MCF 10A (cell line): ENCODE data around the gene PSMD14. TPM values are rescaled to one million over a fixed set of nuclear protein-coding genes. Genes with fewer than 3 reads are reported as not detected.
"Not testable (repeated sequence)": the region's sequence is repeated elsewhere in the genome, so short reads cannot be mapped to it uniquely, and the experiment has no call there.

Experiments
- BruUV-seq: library from RNA; stranded (reverse); fragments of 400-500 nt; replicated peaks from 2 replicates; lab custom pipeline; 2021; lab: Mats Ljungman, UMichigan
- CTCF ChIA-PET: fragments of 300-600 bp; sonication (Branson Sonifier 250); formaldehyde crosslinking; extraction: SDS; loops from one replicate; lab custom pipeline; 2021; ENCODE audit warnings: antibody characterized with exemption, inconsistent platforms; lab: Yijun Ruan, JAX
- POLR2A ChIA-PET: fragments of 300-600, 350-650 bp; sonication (Branson Sonifier 250); formaldehyde crosslinking; extraction: SDS; loops from one replicate; lab custom pipeline; 2020; ENCODE audit warnings: antibody characterized with exemption, inconsistent platforms; lab: Yijun Ruan, JAX
- DNase-seq: peaks from one replicate; pipeline ENCODE4 v3.0.0-alpha.2; 2018; ENCODE audit not compliant: unreplicated experiment
- H3K27ac Mint-ChIP-seq: one replicate; pipeline ENCODE4 v1.8.0; 2022; ENCODE audit warnings: mild to moderate bottlenecking, low read depth, mixed read lengths; ENCODE audit not compliant: unreplicated experiment
- H3K27me3 Mint-ChIP-seq: one replicate; pipeline ENCODE4 v1.8.0; 2022; ENCODE audit warnings: mixed read lengths; ENCODE audit not compliant: insufficient read depth, unreplicated experiment
- H3K36me3 Mint-ChIP-seq: one replicate; pipeline ENCODE4 v1.8.0; 2022; ENCODE audit warnings: mild to moderate bottlenecking, moderate library complexity, mixed read lengths; ENCODE audit not compliant: insufficient read depth, unreplicated experiment
- H3K4me1 Mint-ChIP-seq: one replicate; pipeline ENCODE4 v1.8.0; 2022; ENCODE audit warnings: mixed read lengths; ENCODE audit not compliant: insufficient read depth, unreplicated experiment
- H3K4me3 Mint-ChIP-seq: one replicate; pipeline ENCODE4 v1.8.0; 2022; ENCODE audit warnings: mild to moderate bottlenecking, moderate library complexity, mixed read lengths; ENCODE audit not compliant: unreplicated experiment
- H3K9me3 Mint-ChIP-seq: one replicate; pipeline ENCODE4 v1.8.0; 2022; ENCODE audit warnings: mixed read lengths; ENCODE audit not compliant: unreplicated experiment
- CTCF ChIP-seq: fragments of 200-600 bp; IDR thresholded peaks from one replicate; pipeline ENCODE4 v1.8.0; 2022; ENCODE audit warnings: antibody characterized with exemption, mild to moderate bottlenecking; ENCODE audit not compliant: unreplicated experiment
- intact Hi-C: fragments of 100-400 bp; cut with micrococcal nuclease; formaldehyde crosslinking; loops from 2 replicates; pipeline ENCODE4 v1.14.1; 2022
- total RNA-seq: library from RNA; stranded (reverse); gene quantifications from 2 replicates; pipeline ENCODE4 v1.2.3, GENCODE V29; 2022

PSMD14 gene
- total RNA-seq, 1 experiment from 2014 or later: 130 TPM

DNA sequence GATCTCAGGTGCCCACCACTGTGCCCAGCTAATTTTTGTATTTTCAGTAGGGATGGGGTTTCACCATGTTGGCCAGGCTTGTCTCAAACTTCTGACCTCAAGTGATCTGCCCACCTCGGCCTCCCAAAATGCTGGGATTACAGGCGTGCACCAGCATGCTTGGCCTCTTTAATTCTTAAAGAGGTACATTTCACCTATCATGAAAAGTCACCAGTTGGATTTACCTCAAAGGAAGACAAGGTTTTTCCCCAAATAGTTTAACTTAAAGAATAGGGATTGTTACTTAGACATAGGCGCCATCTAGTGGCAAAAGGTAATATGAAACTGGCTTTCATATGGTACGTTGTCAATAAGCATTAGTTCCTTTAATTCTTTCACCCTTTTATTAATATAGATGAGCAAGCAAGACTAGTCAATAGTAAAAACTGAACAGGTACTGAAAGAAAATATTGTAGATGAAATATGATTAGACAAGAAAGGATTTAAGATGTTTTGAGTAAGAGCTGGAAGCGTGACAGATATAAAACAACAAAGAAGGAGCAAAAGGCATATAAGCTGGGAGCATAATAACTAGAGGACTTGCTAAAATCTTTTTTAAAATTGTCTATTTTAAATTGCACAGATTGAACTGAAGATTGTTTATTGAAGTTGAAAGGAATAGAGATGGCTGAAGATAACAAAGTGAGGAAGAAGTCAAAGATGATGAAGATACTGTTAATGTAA is 35.0 kb upstream of the PSMD14 start:
- Mint-ChIP-seq H3K27me3 (no peaks in the 10 kb centered on the region), H3K4me3 (no peak overlapping the region), H3K27ac (no peak overlapping the region), H3K9me3 (no peaks in the 10 kb centered on the region), H3K4me1 (peaks cover 5% of the 10 kb centered on the region), H3K36me3 (no peaks in the 10 kb centered on the region)
- ChIA-PET POLR2A (no interaction called here), CTCF (interaction anchor here (0.6 to 2.0 kb wide), 10 partner anchors 14 to 1245 kb away, joined by 3 to 10 read pairs (median 4); no protein-coding TSS in a partner anchor)
- peak; percentile 65 for DNase-seq
- intact Hi-C loops: loop anchor here (1.0 kb wide), 2 partner anchors 22 to 50 kb away; no protein-coding TSS in a partner anchor
- peak; percentile 73 for TF ChIP-seq CTCF
- no TSS peak for BruUV-seq

- H3K36me3 Mint-ChIP-seq, BruUV-seq, H3K27me3 Mint-ChIP-seq, H3K27ac Mint-ChIP-seq, H3K4me3 Mint-ChIP-seq, intact Hi-C loops, H3K4me1 Mint-ChIP-seq, H3K9me3 Mint-ChIP-seq: not testable (repeated sequence)
- CTCF ChIA-PET: interaction anchor here (0.6 to 1.9 kb wide), 3 partner anchors 14 to 307 kb away, joined by 3 to 6 read pairs (median 6); no protein-coding TSS in a partner anchor
- peak; percentile 12 for DNase-seq
- POLR2A ChIA-PET: interaction anchor here (0.6 kb wide), 1 partner anchor 28 kb away, joined by 3 read pairs; no protein-coding TSS in a partner anchor
These were observed 29.5 kb upstream of the PSMD14 start for GRCh38 chr2:161278564-161279229.

DNA sequence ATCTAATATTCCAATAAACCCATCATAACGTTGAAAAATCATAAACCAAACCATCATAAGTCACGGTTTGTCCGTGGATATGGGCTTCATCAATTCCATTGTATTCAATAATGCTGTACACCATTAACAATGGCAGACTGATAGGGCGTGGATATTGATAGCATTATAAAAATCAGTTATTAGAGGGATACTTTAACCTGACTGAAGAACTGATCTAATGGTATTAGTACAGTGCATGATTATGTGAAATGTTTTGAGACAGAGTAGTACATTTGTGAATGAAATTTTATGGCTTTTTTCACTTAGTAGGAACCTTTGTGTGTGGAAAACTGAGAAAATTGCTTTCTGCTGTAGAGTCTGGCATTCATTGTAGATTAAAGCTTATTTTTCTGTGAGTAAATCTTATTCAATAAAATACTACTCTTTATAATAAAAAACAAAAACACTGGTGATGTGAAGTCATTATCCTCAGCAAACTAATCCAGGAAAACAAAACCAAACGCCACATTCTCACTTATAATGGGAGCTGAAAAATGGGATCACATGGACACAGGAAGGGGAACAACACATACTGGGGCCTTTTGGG is 28.9 kb upstream of the PSMD14 start:
- BruUV-seq, H3K9me3 Mint-ChIP-seq, H3K36me3 Mint-ChIP-seq, DNase-seq, H3K4me3 Mint-ChIP-seq, H3K27me3 Mint-ChIP-seq, intact Hi-C loops, H3K4me1 Mint-ChIP-seq, H3K27ac Mint-ChIP-seq: not testable (repeated sequence)
- CTCF ChIA-PET: interaction anchor here (0.6 kb wide), 1 partner anchor 63 kb away, joined by 3 read pairs; no protein-coding TSS in a partner anchor
- POLR2A ChIA-PET: interaction anchor here (0.6 kb wide), 1 partner anchor 27 kb away, joined by 3 read pairs; no protein-coding TSS in a partner anchor

DNA sequence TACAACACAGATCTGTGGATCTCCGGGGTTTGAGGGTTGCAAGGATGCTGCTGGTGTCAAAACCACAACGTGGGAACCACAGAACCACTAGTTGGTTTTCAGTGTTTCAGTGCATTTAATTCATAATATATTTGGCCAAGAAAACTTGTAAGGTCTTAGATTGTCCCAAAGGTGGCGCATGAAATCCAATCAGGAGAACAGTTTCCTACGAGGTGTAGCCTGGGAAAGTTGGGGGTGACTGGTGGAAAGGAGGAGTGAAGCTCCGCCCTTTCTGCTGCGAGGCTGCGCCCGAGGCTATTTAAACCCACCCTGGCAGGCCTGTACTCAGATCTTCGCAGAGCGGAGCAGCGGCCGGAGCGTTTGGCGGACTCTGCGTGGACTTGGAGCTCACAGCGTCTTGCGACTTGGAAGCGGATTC is 27.3 kb upstream of the PSMD14 start:
- intact Hi-C loops, BruUV-seq, H3K27me3 Mint-ChIP-seq, H3K4me1 Mint-ChIP-seq, H3K36me3 Mint-ChIP-seq, H3K4me3 Mint-ChIP-seq, H3K27ac Mint-ChIP-seq, H3K9me3 Mint-ChIP-seq, POLR2A ChIA-PET: not testable (repeated sequence)
- DNase-seq: peak; percentile 54
- CTCF ChIA-PET: interaction anchor here (1.1 to 1.2 kb wide), 2 partner anchors 54 to 273 kb away, joined by 3 read pairs; no protein-coding TSS in a partner anchor

DNA sequence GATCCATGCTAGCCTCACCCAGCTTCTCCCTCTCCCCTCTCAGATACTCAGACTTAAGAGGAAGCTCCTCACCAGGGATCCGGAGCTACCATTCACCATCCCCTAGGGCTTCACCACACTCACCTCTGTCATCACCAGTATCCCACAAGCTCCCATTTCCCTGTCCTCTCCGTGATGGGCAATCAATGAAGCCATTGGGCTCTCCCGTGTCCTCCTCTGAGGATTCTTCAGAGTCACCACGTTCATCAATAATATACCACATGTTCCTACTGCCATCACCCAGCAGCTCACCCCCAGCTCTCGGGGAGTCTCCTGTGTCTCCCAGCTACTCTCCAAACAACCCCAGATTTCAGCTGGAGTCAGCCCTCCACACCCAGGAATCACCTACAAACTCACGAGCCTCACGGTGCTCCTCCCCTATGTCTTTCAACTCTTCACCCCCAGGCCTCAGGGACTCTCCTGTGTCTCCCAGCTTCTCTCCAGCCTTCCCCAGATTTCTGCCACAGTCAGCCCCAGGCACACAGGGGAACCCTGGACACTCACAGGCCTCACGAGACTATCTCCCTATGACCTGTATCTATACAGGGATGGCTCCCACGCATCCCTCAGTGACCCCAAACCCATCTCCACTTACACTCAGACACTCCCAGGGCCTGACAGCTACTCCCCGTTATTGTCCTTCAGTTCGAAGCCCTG is 26.5 kb upstream of the PSMD14 start:
- intact Hi-C loops, H3K4me3 Mint-ChIP-seq, BruUV-seq, POLR2A ChIA-PET, H3K27me3 Mint-ChIP-seq, H3K27ac Mint-ChIP-seq, DNase-seq, H3K4me1 Mint-ChIP-seq, H3K9me3 Mint-ChIP-seq, H3K36me3 Mint-ChIP-seq: not testable (repeated sequence)
- CTCF ChIA-PET: interaction anchor here (0.7 to 1.6 kb wide), 5 partner anchors 22 to 306 kb away, joined by 3 to 5 read pairs (median 3); no protein-coding TSS in a partner anchor

- H3K27me3 Mint-ChIP-seq, intact Hi-C loops, H3K36me3 Mint-ChIP-seq, H3K4me3 Mint-ChIP-seq, DNase-seq, H3K9me3 Mint-ChIP-seq, H3K27ac Mint-ChIP-seq, H3K4me1 Mint-ChIP-seq, BruUV-seq, POLR2A ChIA-PET: not testable (repeated sequence)
- CTCF ChIA-PET: interaction anchor here (0.7 to 1.6 kb wide), 4 partner anchors 10 to 306 kb away, joined by 3 to 5 read pairs (median 4); no protein-coding TSS in a partner anchor
These were observed 25.9 kb upstream of the PSMD14 start for GRCh38 chr2:161282311-161282644.
